Fibroblast of skin of left biceps (primary cell): ENCODE results near the gene FBXL15.

Experiments
- DNase-seq, 2 experiments: peaks; one replicate each; pipeline ENCODE4 v3.0.0-alpha.2; 2013; ENCODE audit warnings: low read depth in 2 of 2

Gene FBXL15

GRCh38 chr10:102398172-102399020, 22.2 kb upstream of the FBXL15 start:
- no peak for DNase-seq

GRCh38 chr10:102399217-102400021, 21.2 kb upstream of the FBXL15 start:
- DNase-seq = peak; percentile 37 to 60

- DNase-seq = no peak
These were observed 20.6 kb upstream of the FBXL15 start for GRCh38 chr10:102400076-102400475.

GRCh38 chr10:102400598-102401341, 19.9 kb upstream of the FBXL15 start:
- no peak for DNase-seq

- no peak for DNase-seq
These were observed 19.3 kb upstream of the FBXL15 start for GRCh38 chr10:102401342-102401654.

- DNase-seq = no peak
These were observed 18.7 kb upstream of the FBXL15 start for GRCh38 chr10:102401735-102402511.

- no peak for DNase-seq
These were observed 18.1 kb upstream of the FBXL15 start for GRCh38 chr10:102402512-102402896.

GRCh38 chr10:102403115-102403514, 17.5 kb upstream of the FBXL15 start:
- DNase-seq = no peak

- DNase-seq = no peak
These were observed 16.1 kb upstream of the FBXL15 start for GRCh38 chr10:102404361-102405107.

GRCh38 chr10:102405108-102405571, 15.5 kb upstream of the FBXL15 start:
- DNase-seq = no peak

- no peak for DNase-seq
These were observed 15.0 kb upstream of the FBXL15 start for GRCh38 chr10:102405632-102406031.

- DNase-seq = no peak
These were observed 13.8 kb upstream of the FBXL15 start for GRCh38 chr10:102406815-102407214.

GRCh38 chr10:102407425-102408130, 13.1 kb upstream of the FBXL15 start:
- no peak for DNase-seq

GRCh38 chr10:102408131-102408727, 12.4 kb upstream of the FBXL15 start:
- no peak for DNase-seq

- DNase-seq = peak in 1 of 2 experiments; percentile 32
These were observed 11.7 kb upstream of the FBXL15 start for GRCh38 chr10:102408728-102409603.

GRCh38 chr10:102409604-102410428, 10.8 kb upstream of the FBXL15 start:
- DNase-seq = no peak

GRCh38 chr10:102410429-102411073, 10.1 kb upstream of the FBXL15 start:
- DNase-seq = no peak
